Mucosa of descending colon (tissue), 3 donors: ENCODE results near the gene TUBGCP6. TPM values are rescaled to one million over a fixed set of nuclear protein-coding genes. Genes with fewer than 3 reads are reported as not detected.

Source experiments
- ATAC-seq: fragments of 200-7000 bp; cut with Tn5 transposase; one replicate; pipeline ENCODE4 v1.9.1; 2020; ENCODE audit warnings: mild to moderate bottlenecking, moderate library complexity
- DNase-seq, 3 donors: peaks; one replicate each; pipeline ENCODE4 v3.0.0-alpha.2; 2020
- H3K36me3 ChIP-seq: fragments of 200-600 bp; one replicate; pipeline ENCODE4 v1.8.0; 2021; ENCODE audit warnings: low read depth, mild to moderate bottlenecking
- H3K4me1 ChIP-seq: fragments of 200-600 bp; one replicate; pipeline ENCODE4 v1.8.0; 2021; ENCODE audit warnings: low read depth, mild to moderate bottlenecking
- H3K4me3 ChIP-seq: fragments of 200-600 bp; one replicate; pipeline ENCODE4 v1.8.0; 2021; ENCODE audit warnings: mild to moderate bottlenecking
- H3K9me3 ChIP-seq: fragments of 200-600 bp; one replicate; pipeline ENCODE4 v1.8.0; 2021; ENCODE audit warnings: mild to moderate bottlenecking
- intact Hi-C, 2 donors: fragments of 100-400 bp; cut with DNase I in 1 of 2; cut with micrococcal nuclease in 1 of 2; formaldehyde crosslinking; loops; one replicate each; pipeline versions ENCODE4 v1.11.0 to v1.11.1; 2022; cut with DNase I, micrococcal nuclease
- total RNA-seq, 3 donors: library from RNA; stranded (reverse); fragmentation: NEBNext Ultra II Directional in 2 of 3; extraction: Animal tissue kit (Norgen Biotek cat#: 25700) in 2 of 3; gene quantifications; one replicate each; pipeline versions ENCODE4 v1.2.1 to v1.2.4, GENCODE V29; 2021 to 2023
- TF ChIP-seq, protein P1 (sequence below): fragments of 200-600 bp; IDR thresholded peaks from one replicate; pipeline ENCODE4 v1.8.0; 2022; ENCODE audit warnings: antibody characterized with exemption, mild to moderate bottlenecking
- donor health status: DM: no; HTN: no; CAD: no; lungs with moderate emphysema.
- donor health status: DM: no; HTN: no; CAD: no.
- donor health status: DM: no; HTN: yes; CAD: no.

TUBGCP6 gene
- total RNA-seq, 3 donors from 2014 or later = 34.5 to 41.6 (median 40.5) TPM

DNA sequence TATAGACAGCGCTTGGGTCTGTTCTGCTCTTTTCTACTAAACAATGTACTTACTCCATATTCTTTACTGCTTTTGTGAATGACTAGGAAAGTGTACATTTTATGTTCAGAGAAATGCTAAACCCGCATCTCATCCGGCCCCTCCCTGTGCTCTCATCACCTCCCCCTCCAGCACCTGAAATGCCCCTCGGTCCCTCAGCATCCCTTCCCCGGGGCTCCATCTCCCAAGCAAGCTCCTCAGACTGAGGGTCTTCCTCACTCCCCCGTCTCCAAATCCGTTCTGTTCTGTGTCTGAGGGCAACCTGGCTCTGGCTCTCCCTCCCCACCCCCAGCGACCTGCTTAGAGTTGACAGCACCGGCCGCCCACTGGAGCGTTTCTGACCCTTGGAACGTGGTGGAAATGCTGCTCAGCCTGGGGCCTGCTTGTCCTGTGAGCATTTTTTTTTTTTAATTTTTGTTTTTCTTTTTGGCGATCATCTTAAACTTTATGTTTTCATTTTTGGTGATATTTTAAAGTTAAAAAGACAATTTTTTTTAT lies 42.6 kb downstream of the TUBGCP6 start:
- TF ChIP-seq, protein P1, sequence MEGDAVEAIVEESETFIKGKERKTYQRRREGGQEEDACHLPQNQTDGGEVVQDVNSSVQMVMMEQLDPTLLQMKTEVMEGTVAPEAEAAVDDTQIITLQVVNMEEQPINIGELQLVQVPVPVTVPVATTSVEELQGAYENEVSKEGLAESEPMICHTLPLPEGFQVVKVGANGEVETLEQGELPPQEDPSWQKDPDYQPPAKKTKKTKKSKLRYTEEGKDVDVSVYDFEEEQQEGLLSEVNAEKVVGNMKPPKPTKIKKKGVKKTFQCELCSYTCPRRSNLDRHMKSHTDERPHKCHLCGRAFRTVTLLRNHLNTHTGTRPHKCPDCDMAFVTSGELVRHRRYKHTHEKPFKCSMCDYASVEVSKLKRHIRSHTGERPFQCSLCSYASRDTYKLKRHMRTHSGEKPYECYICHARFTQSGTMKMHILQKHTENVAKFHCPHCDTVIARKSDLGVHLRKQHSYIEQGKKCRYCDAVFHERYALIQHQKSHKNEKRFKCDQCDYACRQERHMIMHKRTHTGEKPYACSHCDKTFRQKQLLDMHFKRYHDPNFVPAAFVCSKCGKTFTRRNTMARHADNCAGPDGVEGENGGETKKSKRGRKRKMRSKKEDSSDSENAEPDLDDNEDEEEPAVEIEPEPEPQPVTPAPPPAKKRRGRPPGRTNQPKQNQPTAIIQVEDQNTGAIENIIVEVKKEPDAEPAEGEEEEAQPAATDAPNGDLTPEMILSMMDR = no peak
- Histone ChIP-seq H3K4me1 (peaks cover 15% of the 10 kb centered on the region), H3K9me3 (no peaks in the 10 kb centered on the region), H3K4me3 (no peak overlapping the region), H3K36me3 (no peaks in the 10 kb centered on the region)
- ATAC-seq (no peak), DNase-seq (no peak)
- intact Hi-C loops = no loop called here

DNA sequence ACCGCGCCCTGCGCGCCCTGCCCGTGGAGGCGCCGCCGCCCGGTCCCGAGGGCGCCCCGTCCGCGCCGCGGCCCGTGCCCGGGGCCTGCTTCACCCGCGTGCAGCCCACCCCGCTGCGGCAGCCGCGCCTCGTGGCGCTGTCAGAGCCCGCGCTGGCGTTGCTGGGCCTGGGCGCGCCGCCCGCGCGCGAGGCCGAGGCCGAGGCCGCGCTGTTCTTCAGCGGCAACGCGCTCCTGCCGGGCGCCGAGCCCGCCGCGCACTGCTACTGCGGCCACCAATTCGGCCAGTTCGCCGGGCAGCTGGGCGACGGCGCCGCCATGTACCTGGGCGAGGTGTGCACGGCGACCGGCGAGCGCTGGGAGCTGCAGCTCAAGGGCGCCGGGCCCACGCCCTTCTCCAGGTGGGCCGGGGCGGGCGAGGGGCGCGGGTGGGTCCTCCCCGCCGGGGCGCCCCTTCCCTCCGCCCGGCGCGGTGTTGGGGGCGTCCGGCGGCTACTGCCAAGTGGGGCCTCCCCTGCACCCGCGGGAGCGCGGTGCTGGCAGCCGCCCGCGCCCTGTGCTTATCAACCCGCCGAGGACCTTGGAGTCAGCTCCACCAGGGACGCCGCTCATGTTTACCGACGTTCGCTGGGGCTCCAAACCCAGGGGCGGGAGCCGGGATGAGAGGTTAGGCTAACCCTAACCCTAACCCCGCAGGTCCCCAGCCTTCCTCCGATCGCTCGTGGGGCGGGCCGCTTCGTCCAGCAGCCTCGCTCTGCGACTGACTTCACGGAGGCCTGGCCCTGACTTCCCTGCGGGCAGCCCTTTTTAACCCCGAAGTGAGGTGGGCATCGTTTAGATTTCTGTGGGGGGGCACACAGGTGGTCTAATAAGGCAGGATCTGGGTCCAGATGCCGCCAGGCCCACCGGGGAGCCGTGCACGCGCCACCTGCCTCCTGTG lies 43.4 kb downstream of the TUBGCP6 start:
- H3K4me1 ChIP-seq = peaks cover 15% of the 10 kb centered on the region
- DNase-seq = no peak
- H3K4me3 ChIP-seq = peak overlapping the region; percentile 72
- no peaks in the 10 kb centered on the region for H3K9me3 ChIP-seq
- intact Hi-C loops = no loop called here
- no peaks in the 10 kb centered on the region for H3K36me3 ChIP-seq
- TF ChIP-seq, protein P1 = no peak
- peak; percentile 44 for ATAC-seq

- Histone ChIP-seq H3K4me3 (peak within 1 kb of the TSS; percentile 72), H3K4me1 (peaks cover 15% of the 10 kb centered on the region), H3K36me3 (no peaks in the 10 kb centered on the region), H3K9me3 (no peaks in the 10 kb centered on the region)
- TF ChIP-seq, protein P1 = no peak
- ATAC-seq (peak; percentile 93), DNase-seq (peak; percentile 93 to 96 (median 95))
- intact Hi-C loops = no loop called here
Observed at GRCh38 chr22:50200461-50201190, 44.2 kb downstream of the TUBGCP6 start, which contains the start of gene SELENOO. TSS of gene SELENOO (plus strand) at chr22:50201011. CDS start at chr22:50201037, 26 bp downstream.

- peak; percentile 8 for ATAC-seq
- H3K4me3 ChIP-seq = peak overlapping the region; percentile 72
- H3K36me3 ChIP-seq = no peaks in the 10 kb centered on the region
- H3K9me3 ChIP-seq = no peaks in the 10 kb centered on the region
- no peak for DNase-seq
- TF ChIP-seq, protein P1 = no peak
- peaks cover 15% of the 10 kb centered on the region for H3K4me1 ChIP-seq
- intact Hi-C loops = no loop called here
Observed at GRCh38 chr22:50199829-50200460, 44.9 kb downstream of the TUBGCP6 start.

- no peak for ATAC-seq
- H3K36me3 ChIP-seq = no peaks in the 10 kb centered on the region
- no peak overlapping the region for H3K4me3 ChIP-seq
Observed at GRCh38 chr22:50199251-50199721, 45.5 kb downstream of the TUBGCP6 start.

More at GRCh38 chr22:50199251-50199721, 45.5 kb downstream of the TUBGCP6 start:
- intact Hi-C loops = no loop called here
- Histone ChIP-seq H3K9me3 (no peaks in the 10 kb centered on the region), H3K4me1 (peaks cover 15% of the 10 kb centered on the region)
- TF ChIP-seq, protein P1 = no peak
- DNase-seq = no peak
